Stimulated activated CD8-positive, alpha-beta memory T cell treated with anti-CD3 and anti-CD28 coated beads, Interleukin-12 subunit alpha, Interleukin-12 subunit beta, amount 100 ng/mL, for 24 hours (primary cell): Measurements from ENCODE around the gene CABP1.
A peak's percentile ranks its signal among the peaks of the same experiment; 100 is the strongest.

ENCODE experiments used
- DNase-seq: peaks from one replicate; pipeline ENCODE4 v3.0.0-alpha.2; 2020; ENCODE audit errors: extremely low read depth

The CABP1 gene

GRCh38 chr12:120693848-120694247 is 53.4 kb downstream of the CABP1 start:
- no peak for DNase-seq

DNA sequence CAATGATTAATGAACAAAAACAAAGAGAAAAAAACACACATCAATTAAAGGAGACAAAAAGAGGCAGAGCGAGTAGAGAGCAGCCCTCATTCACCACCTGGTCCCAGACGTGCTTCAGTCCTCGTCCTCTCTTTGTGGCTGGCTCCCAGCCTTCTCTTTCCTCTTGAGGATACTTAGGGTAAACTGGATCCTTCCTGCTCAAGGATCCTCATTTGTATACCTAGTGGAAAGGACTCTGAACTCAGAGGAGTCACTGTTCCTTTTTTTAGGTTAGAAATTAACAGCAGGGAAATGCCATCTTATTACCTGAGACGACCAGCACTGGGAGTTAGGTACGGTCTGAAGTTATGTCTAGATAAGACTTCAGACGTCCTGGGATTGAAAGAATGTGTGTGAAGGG is 56.2 kb downstream of the CABP1 start:
- no peak for DNase-seq

- no peak for DNase-seq
Observed at GRCh38 chr12:120697344-120697743, 56.9 kb downstream of the CABP1 start.

DNA sequence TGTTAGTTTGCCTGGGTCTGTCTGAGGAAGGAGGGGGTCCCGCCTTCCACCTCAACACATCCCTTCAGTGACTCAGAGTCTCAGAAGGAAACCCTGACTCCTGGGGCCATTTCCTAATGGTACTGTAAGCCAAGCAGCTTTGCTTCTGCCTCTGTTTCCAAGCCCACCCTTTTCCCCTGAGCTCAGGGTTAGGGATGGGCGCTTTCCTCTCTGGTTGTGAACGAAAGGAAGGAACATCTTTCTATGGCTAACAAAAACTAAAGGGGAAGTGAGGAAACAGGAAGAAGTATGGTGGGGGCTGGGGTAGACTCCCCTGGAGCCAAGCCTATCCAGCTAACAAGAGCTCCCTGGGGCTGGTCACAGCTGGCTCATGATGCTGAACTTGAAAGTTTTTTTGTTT is 58.2 kb downstream of the CABP1 start:
- DNase-seq: no peak

DNA sequence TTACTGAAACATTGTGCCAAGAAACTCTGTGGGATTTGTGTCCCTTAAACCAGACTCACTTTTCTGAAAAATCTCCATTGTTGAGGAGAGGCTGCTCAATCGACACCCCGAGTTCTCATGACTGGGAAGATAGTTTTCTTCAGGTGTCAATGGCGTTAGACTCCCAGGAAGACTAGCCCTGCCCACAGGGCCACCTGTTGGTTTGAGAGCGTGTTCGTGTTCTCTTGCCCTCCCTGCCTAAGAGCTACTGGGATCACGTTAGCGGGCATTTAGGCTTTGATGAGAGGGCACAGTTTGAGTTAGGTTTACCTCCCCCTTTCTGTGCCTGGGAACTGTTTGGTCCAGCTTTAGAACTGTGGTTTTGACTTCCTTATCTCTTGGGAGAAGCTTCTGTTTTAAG is 59.1 kb downstream of the CABP1 start:
- no peak for DNase-seq

DNA sequence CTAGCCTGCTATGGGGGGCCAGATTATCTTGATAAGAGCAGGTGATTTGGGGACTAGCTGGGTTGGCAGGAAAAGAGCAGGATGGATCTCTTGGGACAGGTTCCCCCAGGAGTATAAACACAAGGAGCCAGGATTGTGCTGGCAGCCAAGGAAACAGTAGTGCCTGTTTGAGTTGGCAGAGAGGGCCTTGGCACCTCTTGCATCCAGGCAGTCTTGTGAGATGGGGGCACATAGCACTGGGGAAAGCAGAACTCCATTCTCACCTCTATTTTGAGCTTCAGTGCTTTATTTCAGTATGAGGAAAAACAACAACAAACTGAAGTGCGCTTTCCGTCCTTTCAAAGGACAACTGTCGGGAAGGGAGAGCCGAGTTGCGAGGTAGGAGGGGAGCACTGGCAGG is 60.5 kb downstream of the CABP1 start:
- no peak for DNase-seq

- no peak for DNase-seq
Observed at GRCh38 chr12:120702637-120703036, 62.2 kb downstream of the CABP1 start.

DNA sequence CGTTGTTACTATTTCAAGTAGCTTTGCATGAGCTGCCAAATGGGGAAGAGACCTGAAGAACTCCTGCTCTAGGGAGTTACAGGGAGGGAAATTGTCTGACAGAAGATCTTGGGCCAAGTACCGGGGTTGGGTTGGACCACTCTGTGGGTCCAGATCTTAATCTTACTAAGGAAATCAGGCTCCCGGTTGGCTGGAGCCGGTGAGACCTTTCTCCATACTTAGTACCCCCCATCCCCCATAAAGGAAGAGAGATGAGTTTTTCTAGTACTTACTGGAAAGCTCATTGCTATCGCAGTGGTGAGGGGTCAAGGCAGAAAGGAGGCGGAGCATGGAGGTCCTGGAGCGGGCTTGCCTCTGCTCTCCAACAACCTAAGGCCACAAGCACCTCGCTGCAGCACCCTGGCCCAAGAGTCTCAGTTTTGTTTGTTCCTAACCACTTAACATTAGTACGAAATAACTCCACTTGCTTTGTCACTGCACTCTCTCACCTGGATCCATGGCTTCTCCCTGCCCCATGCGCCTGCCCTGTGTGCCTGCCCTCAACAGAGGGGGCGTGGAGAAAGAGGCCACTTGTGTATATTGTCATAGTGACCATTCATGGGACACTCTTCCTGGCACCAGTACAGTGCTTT is 63.0 kb downstream of the CABP1 start:
- no peak for DNase-seq

- DNase-seq: no peak
Observed at GRCh38 chr12:120705618-120706017, 65.2 kb downstream of the CABP1 start.

- no peak for DNase-seq
Observed at GRCh38 chr12:120706029-120706428, 65.6 kb downstream of the CABP1 start.

GRCh38 chr12:120708651-120709050 is 68.2 kb downstream of the CABP1 start:
- DNase-seq: no peak

DNA sequence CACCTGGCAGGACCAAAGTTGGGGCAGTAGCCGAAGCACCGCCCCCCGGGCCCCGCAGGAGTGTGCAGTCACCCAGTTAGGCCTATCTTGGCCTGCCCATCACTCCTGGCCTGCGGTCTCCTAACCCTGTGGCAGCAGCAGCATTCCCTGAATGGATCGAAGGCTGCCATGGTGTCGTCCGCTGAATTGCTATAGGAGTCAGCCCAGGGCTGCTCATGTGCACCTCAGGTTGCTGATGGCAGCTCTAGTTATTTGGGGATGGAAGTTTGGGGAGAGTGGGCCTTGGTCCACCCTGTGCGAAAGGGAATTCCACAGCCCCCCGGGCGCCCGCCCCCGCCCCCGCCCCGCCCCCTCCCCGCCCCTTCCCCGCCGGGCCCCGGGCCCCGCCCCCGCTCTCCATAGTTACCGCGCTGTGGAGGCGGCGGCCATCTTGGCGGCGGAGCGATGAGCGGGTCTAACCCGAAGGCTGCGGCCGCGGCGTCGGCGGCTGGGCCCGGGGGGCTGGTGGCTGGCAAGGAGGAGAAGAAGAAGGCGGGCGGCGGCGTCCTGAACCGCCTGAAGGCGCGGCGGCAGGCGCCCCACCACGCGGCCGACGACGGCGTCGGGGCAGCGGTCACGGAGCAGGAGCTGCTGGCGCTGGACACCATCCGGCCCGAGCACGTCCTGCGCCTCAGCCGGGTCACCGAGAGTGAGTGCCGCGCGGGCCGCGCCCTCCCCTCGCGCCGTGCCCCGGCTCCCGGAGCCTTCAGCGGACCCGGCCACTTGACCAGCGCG is 69.8 kb downstream of the CABP1 start, which contains the start of gene UNC119B:
UNC119B (plus strand) TSS at position 428 of the 774 bp plus-strand sequence; CDS start at position 445, 17 bp downstream.
- DNase-seq: peak; percentile 46

DNA sequence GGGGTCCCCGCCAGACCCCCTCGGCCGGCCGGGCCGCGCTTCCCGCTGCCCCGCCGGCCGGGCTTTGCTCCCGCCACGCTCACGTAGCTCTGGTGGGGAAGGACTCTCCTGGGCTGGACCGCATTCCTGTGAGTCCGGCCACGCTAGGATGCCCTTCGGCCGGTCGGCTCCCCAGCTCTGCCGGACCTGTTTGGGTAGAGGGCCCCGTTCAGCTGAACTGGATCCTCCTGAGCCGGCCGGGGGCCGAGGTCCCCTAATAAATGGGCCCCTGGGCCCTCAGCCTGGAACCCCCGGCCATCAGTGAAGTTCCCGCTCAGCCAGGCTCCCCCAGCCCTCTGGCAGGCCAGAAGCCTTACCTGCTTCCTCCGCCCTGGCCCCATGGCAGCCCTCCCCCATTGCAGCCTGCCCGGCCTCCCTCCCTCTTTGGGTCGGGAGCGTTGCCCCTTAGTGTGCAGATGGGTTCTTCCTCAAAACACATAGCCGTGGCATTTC is 70.4 kb downstream of the CABP1 start:
- no peak for DNase-seq

DNA sequence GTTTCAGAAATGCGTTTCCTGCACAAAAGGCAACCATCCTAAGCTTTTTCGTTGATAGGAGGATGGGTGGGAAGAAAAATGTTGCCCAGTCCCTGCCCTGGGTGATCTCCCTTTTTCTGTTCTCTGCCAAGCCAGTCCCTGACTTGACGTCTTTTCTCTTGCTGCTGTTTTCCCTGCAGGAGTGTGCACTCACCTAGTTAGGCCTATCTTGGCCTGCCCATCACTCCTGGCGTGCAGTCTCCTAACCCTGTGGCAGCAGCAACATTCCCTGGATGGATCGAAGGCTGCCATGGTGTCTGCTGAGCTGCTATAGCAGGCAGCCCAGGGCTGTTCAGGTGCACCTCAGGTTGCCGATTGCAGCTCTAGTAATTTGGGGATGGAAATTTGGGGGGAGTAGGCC is 71.0 kb downstream of the CABP1 start:
- no peak for DNase-seq

DNA sequence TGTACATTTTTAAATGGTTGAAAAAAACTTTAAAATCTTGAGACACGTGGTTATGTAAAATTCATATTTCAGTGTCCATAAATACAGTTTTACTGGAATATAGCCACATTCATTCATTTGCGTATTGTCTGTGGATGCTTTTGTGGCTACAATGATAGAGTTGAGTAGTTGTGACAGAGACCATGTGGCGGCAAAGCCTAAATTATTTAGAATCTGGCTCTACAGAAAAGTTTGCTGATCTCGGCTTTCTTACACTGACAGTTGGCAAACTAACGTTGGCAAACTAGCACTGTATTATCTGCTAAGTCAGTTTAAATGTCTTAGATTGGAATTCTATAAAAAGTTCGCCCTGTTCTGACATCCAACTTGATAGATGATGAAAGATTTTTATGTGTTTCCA is 72.2 kb downstream of the CABP1 start:
- no peak for DNase-seq

GRCh38 chr12:120713861-120714482 is 73.5 kb downstream of the CABP1 start:
- DNase-seq: peak; percentile 41
